Measurements from ENCODE around the gene STT3B.

Gene STT3B

DNA sequence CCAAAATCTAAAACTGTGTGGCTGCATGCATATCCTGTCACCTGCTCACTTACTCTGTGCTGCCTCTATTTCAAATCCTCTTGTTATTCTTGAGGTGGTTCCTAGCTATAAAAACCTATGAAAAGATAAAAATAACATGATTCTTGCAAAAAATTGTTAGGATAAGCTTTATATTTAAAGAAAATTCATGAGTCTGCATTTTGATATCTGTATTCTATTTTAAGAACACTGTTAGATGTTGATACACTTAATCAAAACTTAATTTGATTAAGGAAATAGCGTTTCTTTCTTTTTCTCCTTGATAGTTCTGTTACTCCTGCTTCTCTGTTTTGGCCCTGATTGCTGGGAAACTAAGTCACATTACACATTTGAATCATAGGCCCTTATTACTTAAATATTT lies 22.5 kb downstream of the STT3B start:
- H3K4me3 ChIP-seq (ENCODE audit: low read depth, low read length), result no peak overlapping the region
- no peak overlapping the region for H3K27ac ChIP-seq (ENCODE audit: extremely low read depth, low read depth, low read length)
- no peaks in the 10 kb centered on the region for H3K36me3 ChIP-seq (ENCODE audit: control insufficient read depth in 2 of 2, insufficient read depth in 1 of 2, low read length in 2 of 2)
- POLR2A ChIA-PET, result interaction anchor here (2.0 kb wide), 1 partner anchor 23 kb away, joined by 5 read pairs; the partner anchor contains the start of gene STT3B
- H3K4me1 ChIP-seq (ENCODE audit: control insufficient read depth, insufficient read depth, low read length), result no peaks in the 10 kb centered on the region
- no peaks in the 10 kb centered on the region for H3K9me3 ChIP-seq (ENCODE audit: control insufficient read depth, insufficient read depth, low read depth, low read length)
- TF ChIP-seq ZNF324 (tag by site-specific recombination; IDR thresholded peaks at IDR 0.05) (no peak), ZXDB (tag by site-specific recombination; IDR thresholded peaks at IDR 0.05) (no peak), ZNF138 (tag by site-specific recombination; IDR thresholded peaks at IDR 0.05; ENCODE audit: borderline replicate concordance) (no peak), ZNF19 (tag by site-specific recombination; IDR thresholded peaks at IDR 0.05; ENCODE audit: low read depth) (no peak), ZNF2 (tag by site-specific recombination; IDR thresholded peaks at IDR 0.05) (no peak), ZNF23 (tag by site-specific recombination; IDR thresholded peaks at IDR 0.05; ENCODE audit: borderline replicate concordance) (no peak), ZNF76 (tag by site-specific recombination; IDR thresholded peaks at IDR 0.05; ENCODE audit: borderline replicate concordance, low read depth) (no peak), MZF1 (tag by site-specific recombination; IDR thresholded peaks at IDR 0.05; ENCODE audit: borderline replicate concordance) (no peak), MYNN (tag by site-specific recombination; IDR thresholded peaks at IDR 0.05; ENCODE audit: borderline replicate concordance) (no peak), HOXD13 (CRISPR knock-in tag; IDR thresholded peaks at IDR 0.05; ENCODE audit: borderline replicate concordance) (no peak), ZNF350 (tag by site-specific recombination; IDR thresholded peaks at IDR 0.05) (no peak), ZNF664 (tag by site-specific recombination; IDR thresholded peaks at IDR 0.05) (no peak), ZNF155 (tag by site-specific recombination; IDR thresholded peaks at IDR 0.05) (no peak), ZNF658 (tag by site-specific recombination; IDR thresholded peaks at IDR 0.05) (no peak), ZNF707 (tag by site-specific recombination; IDR thresholded peaks at IDR 0.05) (no peak), SP2 (tag by site-specific recombination; IDR thresholded peaks at IDR 0.05) (no peak), YY2 (tag by site-specific recombination; IDR thresholded peaks at IDR 0.05) (no peak)
- TF ChIP-seq, protein P1, sequence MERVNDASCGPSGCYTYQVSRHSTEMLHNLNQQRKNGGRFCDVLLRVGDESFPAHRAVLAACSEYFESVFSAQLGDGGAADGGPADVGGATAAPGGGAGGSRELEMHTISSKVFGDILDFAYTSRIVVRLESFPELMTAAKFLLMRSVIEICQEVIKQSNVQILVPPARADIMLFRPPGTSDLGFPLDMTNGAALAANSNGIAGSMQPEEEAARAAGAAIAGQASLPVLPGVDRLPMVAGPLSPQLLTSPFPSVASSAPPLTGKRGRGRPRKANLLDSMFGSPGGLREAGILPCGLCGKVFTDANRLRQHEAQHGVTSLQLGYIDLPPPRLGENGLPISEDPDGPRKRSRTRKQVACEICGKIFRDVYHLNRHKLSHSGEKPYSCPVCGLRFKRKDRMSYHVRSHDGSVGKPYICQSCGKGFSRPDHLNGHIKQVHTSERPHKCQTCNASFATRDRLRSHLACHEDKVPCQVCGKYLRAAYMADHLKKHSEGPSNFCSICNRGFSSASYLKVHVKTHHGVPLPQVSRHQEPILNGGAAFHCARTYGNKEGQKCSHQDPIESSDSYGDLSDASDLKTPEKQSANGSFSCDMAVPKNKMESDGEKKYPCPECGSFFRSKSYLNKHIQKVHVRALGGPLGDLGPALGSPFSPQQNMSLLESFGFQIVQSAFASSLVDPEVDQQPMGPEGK (tag by site-specific recombination; IDR thresholded peaks at IDR 0.05), result no peak
- TF ChIP-seq, protein P2, sequence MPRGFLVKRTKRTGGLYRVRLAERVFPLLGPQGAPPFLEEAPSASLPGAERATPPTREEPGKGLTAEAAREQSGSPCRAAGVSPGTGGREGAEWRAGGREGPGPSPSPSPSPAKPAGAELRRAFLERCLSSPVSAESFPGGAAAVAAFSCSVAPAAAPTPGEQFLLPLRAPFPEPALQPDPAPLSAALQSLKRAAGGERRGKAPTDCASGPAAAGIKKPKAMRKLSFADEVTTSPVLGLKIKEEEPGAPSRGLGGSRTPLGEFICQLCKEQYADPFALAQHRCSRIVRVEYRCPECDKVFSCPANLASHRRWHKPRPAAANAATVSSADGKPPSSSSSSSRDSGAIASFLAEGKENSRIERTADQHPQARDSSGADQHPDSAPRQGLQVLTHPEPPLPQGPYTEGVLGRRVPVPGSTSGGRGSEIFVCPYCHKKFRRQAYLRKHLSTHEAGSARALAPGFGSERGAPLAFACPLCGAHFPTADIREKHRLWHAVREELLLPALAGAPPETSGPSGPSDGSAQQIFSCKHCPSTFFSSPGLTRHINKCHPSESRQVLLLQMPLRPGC (tag by site-specific recombination; IDR thresholded peaks at IDR 0.05), result no peak
- TF ChIP-seq, protein P3, sequence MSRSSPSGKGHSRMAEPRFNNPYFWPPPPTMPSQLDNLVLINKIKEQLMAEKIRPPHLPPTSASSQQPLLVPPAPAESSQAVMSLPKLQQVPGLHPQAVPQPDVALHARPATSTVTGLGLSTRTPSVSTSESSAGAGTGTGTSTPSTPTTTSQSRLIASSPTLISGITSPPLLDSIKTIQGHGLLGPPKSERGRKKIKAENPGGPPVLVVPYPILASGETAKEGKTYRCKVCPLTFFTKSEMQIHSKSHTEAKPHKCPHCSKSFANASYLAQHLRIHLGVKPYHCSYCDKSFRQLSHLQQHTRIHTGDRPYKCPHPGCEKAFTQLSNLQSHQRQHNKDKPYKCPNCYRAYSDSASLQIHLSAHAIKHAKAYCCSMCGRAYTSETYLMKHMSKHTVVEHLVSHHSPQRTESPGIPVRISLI (tag by site-specific recombination; IDR thresholded peaks at IDR 0.05), result no peak
- CTCF ChIA-PET, result interaction anchor here (0.7 kb wide), 2 partner anchors 13 to 15 kb away, joined by 3 to 4 read pairs; no protein-coding TSS in a partner anchor

DNA sequence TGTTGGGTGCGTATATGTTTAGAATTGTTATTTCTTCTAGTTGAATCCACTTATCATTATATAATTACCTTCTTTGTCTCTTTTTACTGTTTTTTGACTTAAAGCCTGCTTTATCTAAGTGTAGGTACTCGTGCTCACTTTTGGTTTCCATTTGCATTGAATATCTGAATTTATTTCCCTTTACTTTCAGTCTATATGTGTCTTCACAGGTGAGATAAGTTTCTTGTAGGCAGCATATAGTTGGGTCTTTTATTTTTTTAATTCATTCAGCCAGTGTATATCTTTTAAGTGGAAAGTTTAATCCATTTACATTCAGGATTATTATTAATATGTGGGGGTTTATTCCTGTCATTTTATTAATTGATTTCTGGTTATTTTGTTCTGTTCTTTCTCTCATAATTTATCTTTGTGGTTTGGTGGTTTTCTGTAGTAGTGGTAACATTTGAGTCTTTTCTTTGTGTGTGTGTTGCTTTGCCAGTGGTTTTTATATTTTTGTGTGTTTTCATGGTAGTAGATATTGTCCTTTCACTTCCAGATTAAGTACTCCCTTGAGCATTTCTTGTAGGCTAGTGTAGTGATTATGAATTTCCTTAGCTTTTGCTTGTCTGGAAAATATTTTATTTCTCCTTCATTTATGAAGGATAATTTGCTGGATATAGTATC lies 27.3 kb downstream of the STT3B start:
- Histone ChIP-seq H3K36me3 (ENCODE audit: control insufficient read depth in 2 of 2, insufficient read depth in 1 of 2, low read length in 2 of 2) (no peaks in the 10 kb centered on the region), H3K4me3 (ENCODE audit: low read depth, low read length) (no peak overlapping the region), H3K27ac (ENCODE audit: extremely low read depth, low read depth, low read length) (no peak overlapping the region), H3K9me3 (ENCODE audit: control insufficient read depth, insufficient read depth, low read depth, low read length) (no peaks in the 10 kb centered on the region), H3K4me1 (ENCODE audit: control insufficient read depth, insufficient read depth, low read length) (no peaks in the 10 kb centered on the region)
- ChIA-PET POLR2A (no interaction called here), CTCF (interaction anchor here (0.6 kb wide), 1 partner anchor 9 kb away, joined by 3 read pairs; no protein-coding TSS in a partner anchor)
- TF ChIP-seq ZNF138 (tag by site-specific recombination; IDR thresholded peaks at IDR 0.05; ENCODE audit: borderline replicate concordance) (no peak), ZNF2 (tag by site-specific recombination; IDR thresholded peaks at IDR 0.05) (no peak), ZNF600 (tag by site-specific recombination; IDR thresholded peaks at IDR 0.05) (no peak), ZNF114 (tag by site-specific recombination; IDR thresholded peaks at IDR 0.05) (no peak), ZIC2 (tag by site-specific recombination; IDR thresholded peaks at IDR 0.05) (no peak), ZNF391 (tag by site-specific recombination; IDR thresholded peaks at IDR 0.05; ENCODE audit: borderline replicate concordance, low read depth) (no peak), SETDB1 (IDR thresholded peaks at IDR 0.05; ENCODE audit: insufficient read length, low read length) (peak; percentile 14)

Data from HEK293 (cell line).